ENCODE data around the gene PABPN1L.
A peak's percentile ranks its signal among the peaks of the same experiment; 100 is the strongest.
"Not testable (repeated sequence)": the region's sequence is repeated elsewhere in the genome, so short reads cannot be mapped to it uniquely, and the experiment has no call there.

PABPN1L gene

GRCh38 chr16:88900662-88901052, 34.2 kb upstream of the PABPN1L start:
- DNase-seq = no peak

- no peak for DNase-seq
These were observed 33.6 kb upstream of the PABPN1L start for GRCh38 chr16:88899901-88900661.

GRCh38 chr16:88897696-88898425, 31.4 kb upstream of the PABPN1L start:
- no peak for DNase-seq

GRCh38 chr16:88896238-88897070, 30.0 kb upstream of the PABPN1L start:
- DNase-seq = no peak

- DNase-seq = no peak
These were observed 28.9 kb upstream of the PABPN1L start for GRCh38 chr16:88895335-88895734.

- DNase-seq = no peak
These were observed 28.3 kb upstream of the PABPN1L start for GRCh38 chr16:88894681-88895300.

GRCh38 chr16:88894266-88894665, 27.8 kb upstream of the PABPN1L start:
- not testable (repeated sequence) for DNase-seq

GRCh38 chr16:88893127-88893968, 26.9 kb upstream of the PABPN1L start:
- DNase-seq = no peak

- DNase-seq = no peak
These were observed 25.6 kb upstream of the PABPN1L start for GRCh38 chr16:88892065-88892464.

GRCh38 chr16:88891083-88891482, 24.6 kb upstream of the PABPN1L start:
- DNase-seq = no peak

GRCh38 chr16:88889702-88890352, 23.4 kb upstream of the PABPN1L start:
- not testable (repeated sequence) for DNase-seq

GRCh38 chr16:88888461-88889387, 22.3 kb upstream of the PABPN1L start:
- DNase-seq = peak; percentile 34

GRCh38 chr16:88888057-88888456, 21.6 kb upstream of the PABPN1L start:
- no peak for DNase-seq

GRCh38 chr16:88886845-88887521, 20.5 kb upstream of the PABPN1L start:
- no peak for DNase-seq

- DNase-seq = no peak
These were observed 20.0 kb upstream of the PABPN1L start for GRCh38 chr16:88886420-88886844.

GRCh38 chr16:88885693-88886280, 19.3 kb upstream of the PABPN1L start:
- no peak for DNase-seq

- no peak for DNase-seq
These were observed 18.3 kb upstream of the PABPN1L start for GRCh38 chr16:88884569-88885271.

- DNase-seq = peak; percentile 61
These were observed 17.5 kb upstream of the PABPN1L start for GRCh38 chr16:88883946-88884345.

Measured in NCI-H1694 (cell line).